KMS-11 (cell line): ENCODE measurements around the gene NRBP1.

ENCODE experiments used
- H2AFZ ChIP-seq: fragments of 200-600 bp; sonication (generic); 2 replicates; pipeline ENCODE4 v1.6.1; 2016; ENCODE audit warnings: antibody characterized with exemption, mixed run types, low read depth
- H3K27ac ChIP-seq: fragments of 200-600 bp; sonication (generic); 2 replicates; pipeline ENCODE4 v1.6.1; 2016; ENCODE audit warnings: mild to moderate bottlenecking, mixed run types
- H3K27me3 ChIP-seq: fragments of 200-600 bp; sonication (generic); 2 replicates; pipeline ENCODE4 v1.6.1; 2017; ENCODE audit warnings: mild to moderate bottlenecking, low read depth, mixed run types, moderate library complexity; ENCODE audit not compliant: insufficient read depth
- H3K36me3 ChIP-seq: fragments of 200-600 bp; sonication (generic); 2 replicates; pipeline ENCODE4 v1.6.1; 2017; ENCODE audit warnings: mild to moderate bottlenecking, mixed run types; ENCODE audit not compliant: insufficient read depth
- H3K4me1 ChIP-seq: fragments of 200-600 bp; sonication (generic); 2 replicates; pipeline ENCODE4 v1.6.1; 2016; ENCODE audit warnings: mild to moderate bottlenecking, low read depth, mixed run types; ENCODE audit not compliant: poor library complexity, severe bottlenecking
- H3K4me2 ChIP-seq: fragments of 200-600 bp; sonication (generic); 2 replicates; pipeline ENCODE4 v1.7.0; 2016; ENCODE audit warnings: mild to moderate bottlenecking, mixed run types
- H3K4me3 ChIP-seq: fragments of 200-600 bp; sonication (generic); IDR thresholded peaks from 2 replicates; pipeline ENCODE4 v1.6.1; 2017; ENCODE audit warnings: low read depth, low read length, mixed read lengths; ENCODE audit not compliant: insufficient read depth
- H3K79me2 ChIP-seq: fragments of 200-600 bp; sonication (generic); 2 replicates; pipeline ENCODE4 v1.6.1; 2016; ENCODE audit warnings: low read depth, mixed run types; ENCODE audit not compliant: insufficient read depth
- H3K9ac ChIP-seq: fragments of 200-600 bp; sonication (generic); 2 replicates; pipeline ENCODE4 v1.6.1; 2016; ENCODE audit warnings: mild to moderate bottlenecking, mixed run types
- H4K20me1 ChIP-seq: fragments of 200-600 bp; sonication (generic); 2 replicates; pipeline ENCODE4 v1.6.1; 2016; ENCODE audit warnings: mild to moderate bottlenecking, mixed run types; ENCODE audit not compliant: insufficient read depth
- CTCF ChIP-seq: fragments of 200-600 bp; sonication (generic); conservative IDR thresholded peaks from 2 replicates; pipeline ENCODE4 v1.6.1; 2017; ENCODE audit warnings: low read depth, mild to moderate bottlenecking, antibody characterized with exemption, low read length, moderate library complexity, mixed read lengths

Gene NRBP1

DNA sequence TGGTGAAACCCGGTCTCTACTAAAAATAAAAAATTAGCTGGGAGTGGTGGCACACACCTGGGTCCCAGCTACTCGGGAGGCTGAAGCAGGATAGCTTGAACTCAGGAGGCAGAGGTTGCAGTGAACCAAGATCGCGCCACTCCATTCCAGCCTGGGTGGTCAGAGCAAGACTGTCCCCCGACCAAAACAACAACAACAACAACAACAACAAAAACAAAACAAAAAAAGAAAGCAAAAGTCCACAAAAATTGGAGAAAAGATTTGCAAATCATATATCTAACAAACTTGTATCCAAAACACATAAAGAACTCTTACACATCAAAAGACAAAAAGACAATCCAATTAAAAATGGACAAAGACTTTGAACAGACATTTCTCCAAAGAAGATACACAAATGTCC, 29.5 kb upstream of the NRBP1 start:
- no peak for TF ChIP-seq CTCF
- H3K4me2 ChIP-seq, result no peak overlapping the region
- peaks cover 32% of the 10 kb centered on the region for H3K4me1 ChIP-seq
- H3K27ac ChIP-seq, result no peak overlapping the region
- H3K36me3 ChIP-seq, result no peaks in the 10 kb centered on the region
- H3K27me3 ChIP-seq, result no peaks in the 10 kb centered on the region
- no peak overlapping the region for H3K9ac ChIP-seq
- H3K79me2 ChIP-seq, result peaks cover 98% of the 10 kb centered on the region
- no peak overlapping the region for H2AFZ ChIP-seq
- no peak overlapping the region for H3K4me3 ChIP-seq
- peaks cover 4% of the 10 kb centered on the region for H4K20me1 ChIP-seq

DNA sequence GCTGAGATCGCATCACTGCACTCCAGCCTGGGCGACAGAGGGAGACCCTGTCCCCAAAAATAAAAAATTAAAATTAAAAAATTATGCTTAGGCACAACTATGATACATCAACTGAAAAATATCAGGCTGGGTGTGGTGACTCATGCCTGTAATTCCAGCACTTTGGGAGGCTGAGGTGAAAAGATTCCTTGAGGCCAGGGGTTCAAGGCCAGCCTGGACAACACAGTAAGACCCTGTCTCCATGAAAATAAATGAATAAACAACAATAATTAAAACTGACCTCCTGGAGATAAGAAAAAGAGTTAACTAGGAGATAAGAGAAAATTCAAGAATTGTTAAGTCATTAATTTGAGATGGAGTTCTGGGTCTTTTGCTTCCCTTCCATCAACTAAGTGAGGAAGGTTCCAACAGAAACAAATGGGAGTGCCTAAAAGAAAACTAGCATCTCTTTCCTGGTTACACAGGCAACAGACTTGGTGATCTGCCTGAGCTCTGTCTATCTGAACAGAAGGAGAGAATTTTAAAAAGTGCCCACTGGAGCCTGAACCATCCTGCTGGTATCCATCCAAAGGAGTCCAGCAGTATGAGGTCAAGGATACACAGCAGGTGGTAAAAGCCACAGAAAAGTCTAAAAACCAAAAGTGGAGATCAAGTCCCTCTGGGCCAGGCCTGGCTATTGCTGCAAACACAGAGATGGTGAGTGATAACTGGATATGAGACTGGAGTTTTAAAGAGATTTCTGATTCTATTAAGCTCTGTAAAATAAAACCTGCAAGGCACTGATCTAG, 27.9 kb upstream of the NRBP1 start:
- Histone ChIP-seq H3K27ac (no peak overlapping the region; the same call in 1 of the 2 replicates), H4K20me1 (peaks cover 4% of the 10 kb centered on the region), H3K9ac (no peak overlapping the region), H2AFZ (no peak overlapping the region), H3K36me3 (no peaks in the 10 kb centered on the region), H3K4me3 (no peak overlapping the region), H3K4me1 (peaks cover 39% of the 10 kb centered on the region), H3K79me2 (peaks cover 98% of the 10 kb centered on the region), H3K4me2 (no peak overlapping the region), H3K27me3 (no peaks in the 10 kb centered on the region)
- TF ChIP-seq CTCF, result no peak

GRCh38 chr2:27407798-27408491, 20.5 kb upstream of the NRBP1 start:
- Histone ChIP-seq H3K79me2 (peaks cover 64% of the 10 kb centered on the region), H3K9ac (peak overlapping the region; percentile 85; the same call in 1 of the 2 replicates), H2AFZ (no peak overlapping the region), H3K4me3 (no peak overlapping the region), H3K27ac (peak overlapping the region; percentile 73; the same call in 1 of the 2 replicates), H3K4me1 (peaks cover 36% of the 10 kb centered on the region), H4K20me1 (peaks cover 16% of the 10 kb centered on the region; the same call in 1 of the 2 replicates), H3K4me2 (peak overlapping the region; percentile 77), H3K36me3 (no peaks in the 10 kb centered on the region), H3K27me3 (no peaks in the 10 kb centered on the region)
- TF ChIP-seq CTCF, result peak; percentile 36; the same call in 1 of the 2 replicates

DNA sequence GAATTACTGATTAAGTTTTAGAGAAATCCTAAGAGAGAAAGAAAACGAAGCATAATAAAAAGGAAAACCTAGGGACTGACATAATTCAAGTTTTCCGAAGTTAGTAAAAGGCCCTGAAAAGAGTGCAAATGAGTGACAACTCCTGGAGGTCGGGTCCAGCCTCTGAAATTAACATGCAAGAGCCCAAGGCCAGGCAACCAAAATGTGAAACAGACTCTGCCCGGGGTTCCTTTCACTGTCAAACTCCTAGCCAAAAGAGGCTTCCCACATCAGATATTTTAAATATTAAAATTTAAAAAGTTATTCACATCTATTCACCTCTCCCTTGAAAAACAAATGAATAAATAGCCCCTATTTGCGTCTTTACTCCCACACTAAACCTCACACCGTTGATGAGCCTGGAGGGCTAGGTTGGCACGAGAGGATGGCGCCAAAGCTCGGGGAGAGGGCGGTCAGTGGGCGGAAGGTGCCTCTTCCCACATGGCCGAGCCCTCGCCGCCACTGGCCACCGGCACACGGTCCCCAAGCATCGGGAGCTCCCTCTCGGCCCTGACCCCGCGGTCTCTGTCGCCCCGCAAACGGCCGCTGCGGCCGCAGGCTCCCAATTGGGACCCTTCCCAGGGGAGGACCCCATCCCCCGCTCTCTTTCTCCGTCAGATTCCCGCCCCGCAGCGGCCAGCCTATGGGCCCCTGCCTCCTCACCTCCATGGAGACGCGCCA, 19.7 kb upstream of the NRBP1 start:
- Histone ChIP-seq H3K4me1 (peaks cover 30% of the 10 kb centered on the region), H4K20me1 (peaks cover 16% of the 10 kb centered on the region; the same call in 1 of the 2 replicates), H3K27ac (peak overlapping the region; percentile 73), H3K36me3 (no peaks in the 10 kb centered on the region), H3K9ac (peak overlapping the region; percentile 85), H3K27me3 (no peaks in the 10 kb centered on the region), H2AFZ (peak overlapping the region; percentile 89), H3K4me2 (peak overlapping the region; percentile 77), H3K79me2 (peaks cover 55% of the 10 kb centered on the region), H3K4me3 (no peak overlapping the region)
- TF ChIP-seq CTCF, result no peak
